Stomach smooth muscle (tissue), 2 donors: Measurements from ENCODE around the gene ACSM2A.
"Not testable (repeated sequence)": the region's sequence is repeated elsewhere in the genome, so short reads cannot be mapped to it uniquely, and the experiment has no call there.

Experiments used
- H3K27ac ChIP-seq: one replicate; pipeline ENCODE4 v1.7.0; 2013; ENCODE audit warnings: mild to moderate bottlenecking, low read length, inconsistent platforms
- H3K27me3 ChIP-seq, 2 donors: one replicate each; pipeline ENCODE4 v1.7.0; 2013; ENCODE audit warnings: low read length in 2 of 2; ENCODE audit not compliant: insufficient read depth in 2 of 2, control insufficient read depth in 1 of 2
- H3K36me3 ChIP-seq, 2 donors: one replicate each; pipeline ENCODE4 v1.7.0; 2013; ENCODE audit warnings: low read length in 2 of 2; ENCODE audit not compliant: control insufficient read depth in 2 of 2, insufficient read depth in 2 of 2
- H3K4me1 ChIP-seq: one replicate; pipeline ENCODE4 v1.7.0; 2013; ENCODE audit warnings: low read length; ENCODE audit not compliant: control insufficient read depth, insufficient read depth
- H3K4me3 ChIP-seq, 2 donors: one replicate each; pipeline ENCODE4 v1.7.0; 2013; ENCODE audit warnings: low read length in 2 of 2
- H3K9ac ChIP-seq, 2 donors: one replicate each; pipeline ENCODE4 v1.7.0; 2013; ENCODE audit warnings: low read length in 2 of 2, mild to moderate bottlenecking in 1 of 2
- H3K9me3 ChIP-seq, 2 donors: one replicate each; pipeline ENCODE4 v1.7.0; 2013; ENCODE audit warnings: low read length in 2 of 2; ENCODE audit not compliant: control insufficient read depth in 2 of 2
- donor health status: healthy.
- donor health status: Pancreatic carcinoma.

The ACSM2A gene

DNA sequence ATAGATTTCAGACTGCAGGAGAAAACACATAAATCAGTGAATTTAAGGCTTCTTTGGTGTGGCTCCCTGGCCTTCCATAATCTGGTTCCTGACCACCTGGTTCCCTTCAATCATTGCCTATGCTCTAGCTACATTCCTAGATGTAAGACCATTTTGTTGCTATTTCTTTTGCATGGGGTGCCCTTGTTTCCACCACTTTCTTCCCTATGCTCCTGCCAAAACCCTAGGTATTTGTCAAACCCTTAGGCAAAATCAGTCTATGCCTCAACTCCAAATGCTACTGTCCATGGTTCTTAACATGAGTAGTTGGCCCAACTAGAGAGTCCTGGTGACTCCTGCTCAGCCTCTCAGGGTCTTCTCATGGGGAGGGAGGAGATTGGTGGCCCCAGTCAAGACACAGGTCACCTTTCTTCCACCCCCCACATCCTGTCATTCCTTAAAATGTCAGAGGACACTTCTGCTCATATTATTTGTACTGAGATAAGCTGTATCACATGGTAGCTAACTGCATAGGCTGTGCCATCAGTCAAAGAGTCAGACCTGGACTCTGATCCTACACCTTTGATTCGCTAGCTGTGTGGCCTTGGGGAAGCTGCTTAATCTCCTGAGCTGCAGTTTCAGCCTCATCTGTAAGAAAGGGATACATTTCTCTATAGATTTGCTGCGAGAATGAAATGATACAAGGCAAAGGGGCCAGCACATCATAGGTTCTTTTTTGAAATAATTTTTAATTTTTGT is 27.0 kb upstream of the ACSM2A start:
- H3K9ac ChIP-seq = no peak overlapping the region
- no peaks in the 10 kb centered on the region for H3K36me3 ChIP-seq
- H3K27me3 ChIP-seq = no peaks in the 10 kb centered on the region
- no peak overlapping the region for H3K4me3 ChIP-seq
- H3K9me3 ChIP-seq = no peaks in the 10 kb centered on the region
- no peaks in the 10 kb centered on the region for H3K4me1 ChIP-seq
- H3K27ac ChIP-seq = no peak overlapping the region

DNA sequence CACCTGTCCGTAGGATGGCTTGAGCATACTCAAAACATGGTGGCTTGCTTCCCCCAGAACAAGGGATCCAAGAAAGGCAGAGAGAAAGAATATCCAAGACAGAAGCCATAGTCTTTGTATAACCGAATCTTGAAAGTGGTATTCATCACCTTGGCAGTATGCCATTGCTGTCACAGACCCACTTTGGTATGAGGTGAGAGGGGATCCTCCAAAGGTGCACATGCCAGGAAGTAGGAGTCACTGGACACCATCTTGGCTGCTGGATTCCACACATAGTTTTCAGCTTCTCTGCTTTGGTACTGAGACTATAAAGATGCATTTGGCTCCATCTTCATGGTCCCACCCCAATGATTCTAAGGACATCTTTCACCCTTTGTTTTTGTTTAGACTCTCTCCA is 23.9 kb upstream of the ACSM2A start:
- not testable (repeated sequence) for H3K27ac ChIP-seq, H3K9ac ChIP-seq, H3K4me1 ChIP-seq, H3K36me3 ChIP-seq, H3K9me3 ChIP-seq, H3K27me3 ChIP-seq, H3K4me3 ChIP-seq

DNA sequence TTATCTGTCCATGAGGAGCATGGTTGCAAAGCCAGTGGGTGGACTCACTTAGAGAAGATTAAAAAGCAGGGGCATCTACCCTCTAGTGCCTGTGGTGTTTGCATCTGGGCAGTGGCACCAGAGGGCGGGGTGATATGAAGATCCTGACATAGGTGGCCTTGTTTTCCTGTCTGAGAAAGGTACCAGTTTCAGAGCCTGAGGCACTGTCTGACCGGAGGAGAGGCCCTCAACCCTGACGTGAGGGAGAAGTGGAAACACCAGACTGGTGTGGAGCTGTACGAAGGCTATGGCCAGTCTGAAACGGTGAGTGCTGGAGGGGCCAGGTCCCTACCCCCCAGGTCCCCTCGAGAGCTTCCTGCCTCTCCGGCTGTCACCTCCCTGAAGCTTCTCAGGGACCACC is 21.8 kb upstream of the ACSM2A start:
- H3K9me3 ChIP-seq, H3K36me3 ChIP-seq, H3K27me3 ChIP-seq, H3K4me3 ChIP-seq, H3K4me1 ChIP-seq, H3K9ac ChIP-seq, H3K27ac ChIP-seq: not testable (repeated sequence)

DNA sequence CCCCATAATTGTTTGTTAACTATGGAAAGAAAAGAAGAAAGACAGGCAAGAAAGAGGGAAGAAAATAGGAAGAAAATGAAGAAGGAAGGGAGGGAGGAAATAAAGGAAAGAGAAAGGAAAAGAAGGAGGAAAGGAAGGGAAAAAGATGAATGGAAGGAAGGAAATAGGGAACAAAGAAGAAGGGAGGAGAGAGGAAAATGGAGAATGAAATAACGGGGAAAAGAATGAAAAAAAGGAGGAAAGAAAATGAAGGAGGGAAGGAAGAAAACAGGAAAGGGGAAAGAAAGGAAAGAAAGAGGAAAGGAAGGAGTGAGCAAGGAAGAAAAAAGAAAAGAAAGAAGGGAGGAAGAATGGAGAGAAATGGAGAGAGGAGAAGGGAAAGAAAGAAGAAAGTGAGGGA is 20.8 kb upstream of the ACSM2A start:
- H3K36me3 ChIP-seq, H3K27me3 ChIP-seq, H3K27ac ChIP-seq, H3K4me3 ChIP-seq, H3K9ac ChIP-seq, H3K4me1 ChIP-seq, H3K9me3 ChIP-seq: not testable (repeated sequence)

DNA sequence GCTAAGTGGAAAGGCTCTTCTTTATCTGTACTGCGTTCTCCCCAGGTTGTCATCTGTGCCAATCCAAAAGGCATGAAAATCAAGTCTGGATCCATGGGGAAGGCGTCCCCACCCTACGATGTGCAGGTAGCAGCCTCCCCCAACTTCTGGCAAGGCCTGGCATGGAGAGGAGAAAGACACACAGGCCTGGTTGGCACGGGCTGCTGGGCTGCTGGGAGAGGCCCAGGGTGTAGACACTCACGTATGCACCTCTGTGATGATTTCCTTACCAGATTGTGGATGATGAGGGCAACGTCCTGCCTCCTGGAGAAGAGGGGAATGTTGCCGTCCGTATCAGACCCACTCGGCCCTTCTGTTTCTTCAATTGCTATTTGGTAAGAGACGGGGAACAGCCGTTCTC is 20.4 kb upstream of the ACSM2A start:
- H3K4me1 ChIP-seq = no peaks in the 10 kb centered on the region
- H3K36me3 ChIP-seq = no peaks in the 10 kb centered on the region

DNA sequence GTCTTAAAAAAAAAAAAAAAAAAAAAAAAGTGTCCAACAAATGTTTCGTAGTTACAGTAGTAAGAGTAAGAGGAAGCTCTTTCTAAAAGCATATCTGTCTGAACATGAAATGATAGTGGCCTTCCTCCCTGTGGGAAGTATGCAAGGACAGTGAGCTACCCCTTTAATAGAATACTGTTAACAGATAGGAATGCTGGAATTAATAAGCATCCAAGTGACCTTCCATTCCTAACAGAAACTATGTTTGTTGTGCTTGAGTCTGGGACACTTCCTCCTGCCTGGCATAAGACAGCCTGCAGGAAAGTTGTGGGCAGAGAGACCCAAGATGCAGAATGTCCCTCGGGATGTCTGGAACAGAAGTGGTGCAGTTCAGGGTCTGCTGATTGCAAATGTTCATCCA is 12.4 kb upstream of the ACSM2A start:
- not testable (repeated sequence) for H3K4me1 ChIP-seq, H3K27me3 ChIP-seq, H3K36me3 ChIP-seq, H3K9me3 ChIP-seq, H3K4me3 ChIP-seq, H3K9ac ChIP-seq
- peak overlapping the region; percentile 31 for H3K27ac ChIP-seq

More for the DNA sequence above, 20.4 kb upstream of the ACSM2A start:
- no peak overlapping the region for H3K4me3 ChIP-seq
- no peak overlapping the region for H3K9ac ChIP-seq
- H3K27ac ChIP-seq = no peak overlapping the region
- H3K27me3 ChIP-seq = no peaks in the 10 kb centered on the region
- H3K9me3 ChIP-seq = no peaks in the 10 kb centered on the region

DNA sequence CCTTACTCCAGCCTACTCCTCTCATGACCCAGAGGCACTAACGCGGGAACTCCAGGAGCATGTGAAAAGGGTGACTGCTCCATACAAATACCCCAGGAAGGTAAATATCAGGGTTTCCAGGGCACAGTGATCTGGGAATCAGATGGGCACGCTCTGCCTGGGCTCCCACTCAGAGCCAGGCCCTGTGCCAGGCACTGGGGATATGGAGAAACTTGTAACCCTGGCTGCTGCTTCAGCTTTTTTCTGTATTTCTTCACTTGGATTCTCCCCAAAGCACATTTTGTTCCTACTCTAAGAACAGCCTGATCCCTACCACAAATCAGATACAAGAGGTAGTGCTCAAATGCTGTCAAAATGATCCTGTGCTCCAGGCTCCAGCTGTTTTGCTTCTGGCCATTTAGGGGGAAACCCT is 11.5 kb upstream of the ACSM2A start:
- peak overlapping the region; percentile 31 for H3K27ac ChIP-seq

DNA sequence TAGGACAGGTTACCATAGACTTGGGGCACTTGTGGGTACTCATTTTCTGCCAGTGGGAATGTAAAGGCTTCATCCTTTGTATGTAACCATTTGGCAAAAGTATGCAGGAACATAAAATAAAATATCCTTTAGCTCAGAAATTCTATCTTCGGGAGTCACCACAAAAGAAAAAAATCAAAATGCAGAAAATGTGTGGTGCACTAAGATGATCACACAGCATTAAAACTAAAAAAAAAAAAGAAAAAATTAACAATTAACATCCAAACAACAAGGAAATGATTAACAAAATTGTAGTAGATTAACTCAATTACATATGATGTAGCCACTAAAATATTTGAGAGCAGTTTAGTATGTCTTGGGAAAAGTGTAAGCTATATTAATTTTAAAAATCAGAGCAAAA is 10.6 kb upstream of the ACSM2A start:
- not testable (repeated sequence) for H3K9ac ChIP-seq, H3K9me3 ChIP-seq, H3K4me1 ChIP-seq, H3K27me3 ChIP-seq, H3K4me3 ChIP-seq, H3K36me3 ChIP-seq
- peak overlapping the region; percentile 64 for H3K27ac ChIP-seq

More for the DNA sequence above, 11.5 kb upstream of the ACSM2A start:
- H3K36me3 ChIP-seq, H3K9me3 ChIP-seq, H3K4me3 ChIP-seq, H3K27me3 ChIP-seq, H3K4me1 ChIP-seq, H3K9ac ChIP-seq: not testable (repeated sequence)

DNA sequence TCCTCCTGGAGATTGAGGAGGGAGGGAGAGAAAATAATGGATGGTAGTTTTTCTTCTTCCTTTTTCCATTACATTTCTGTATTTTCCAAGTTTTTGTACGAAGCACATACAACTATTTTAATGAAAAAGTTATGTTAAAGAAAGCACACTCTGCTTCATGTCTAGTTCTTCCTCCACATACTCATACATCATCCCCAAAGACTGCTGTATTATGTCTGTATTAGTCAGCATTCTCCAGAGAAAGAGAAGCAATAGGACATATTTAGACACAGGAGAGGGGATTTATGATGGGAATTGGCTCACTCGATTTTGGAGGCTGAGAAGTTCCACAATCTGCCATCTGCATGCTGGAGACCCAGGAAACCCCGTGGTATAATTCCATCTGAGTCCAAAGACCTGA is 10.1 kb upstream of the ACSM2A start:
- Histone ChIP-seq H3K4me1 (peaks cover 10% of the 10 kb centered on the region), H3K36me3 (no peaks in the 10 kb centered on the region), H3K4me3 (no peak overlapping the region), H3K27me3 (no peaks in the 10 kb centered on the region), H3K9me3 (no peaks in the 10 kb centered on the region), H3K9ac (no peak overlapping the region), H3K27ac (no peak overlapping the region)

DNA sequence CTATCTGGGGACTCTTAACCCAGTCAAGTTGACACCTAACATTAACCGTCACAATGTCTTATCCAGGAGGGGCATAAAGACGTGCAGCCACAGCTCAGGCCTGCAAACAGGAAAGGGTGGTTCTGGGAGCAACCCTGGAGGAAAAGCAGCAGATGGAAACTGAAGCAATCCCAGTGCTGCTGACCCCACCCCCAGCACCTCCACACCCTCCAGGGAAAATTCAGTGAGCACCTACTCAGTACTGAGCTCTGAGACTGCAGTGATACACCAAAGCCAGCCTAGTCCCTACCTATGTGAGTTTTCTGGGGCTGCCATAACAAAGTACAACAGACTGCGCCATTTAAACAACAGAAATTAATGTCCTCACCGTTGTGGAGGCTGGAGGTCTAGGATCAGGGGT is 9.5 kb upstream of the ACSM2A start:
- not testable (repeated sequence) for H3K36me3 ChIP-seq, H3K27me3 ChIP-seq, H3K27ac ChIP-seq, H3K4me1 ChIP-seq, H3K9me3 ChIP-seq, H3K9ac ChIP-seq, H3K4me3 ChIP-seq

DNA sequence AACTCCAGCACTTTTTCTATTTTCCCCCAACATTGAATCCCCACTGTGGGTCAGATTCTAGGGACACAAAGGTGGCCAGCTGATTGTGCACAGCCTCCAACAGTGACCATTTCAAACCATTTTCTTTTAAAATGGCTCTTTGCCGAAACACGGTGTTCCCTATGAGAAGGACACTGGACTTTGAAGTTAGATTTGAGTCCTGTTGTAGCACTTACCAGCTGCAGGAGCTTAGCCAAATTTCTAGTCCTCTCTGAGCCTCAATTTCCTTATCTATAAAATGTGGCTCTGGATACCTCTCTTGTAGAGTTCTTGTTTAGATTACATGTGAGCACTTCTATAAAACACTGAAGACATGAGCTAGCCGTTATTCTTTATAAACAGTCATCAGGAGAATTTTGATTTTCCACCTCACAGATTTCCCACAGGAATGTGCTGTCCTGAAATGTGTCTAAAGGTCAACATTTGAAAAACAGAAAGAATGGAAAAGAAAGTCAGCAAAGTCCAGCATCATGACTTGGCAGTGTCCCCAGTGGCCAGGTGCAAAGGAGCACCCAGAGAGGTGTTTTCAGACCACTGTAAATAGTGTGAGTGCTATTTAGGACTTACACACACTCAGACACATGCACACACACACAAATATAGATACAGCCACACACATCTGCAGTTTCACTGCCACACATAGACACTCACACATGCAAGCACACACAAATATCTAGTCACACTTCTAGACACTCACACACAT is 4.5 kb upstream of the ACSM2A start:
- not testable (repeated sequence) for H3K9ac ChIP-seq, H3K27me3 ChIP-seq, H3K36me3 ChIP-seq, H3K4me1 ChIP-seq, H3K4me3 ChIP-seq, H3K9me3 ChIP-seq, H3K27ac ChIP-seq
